ENCODE results near the gene PXT1.

Gene PXT1

DNA sequence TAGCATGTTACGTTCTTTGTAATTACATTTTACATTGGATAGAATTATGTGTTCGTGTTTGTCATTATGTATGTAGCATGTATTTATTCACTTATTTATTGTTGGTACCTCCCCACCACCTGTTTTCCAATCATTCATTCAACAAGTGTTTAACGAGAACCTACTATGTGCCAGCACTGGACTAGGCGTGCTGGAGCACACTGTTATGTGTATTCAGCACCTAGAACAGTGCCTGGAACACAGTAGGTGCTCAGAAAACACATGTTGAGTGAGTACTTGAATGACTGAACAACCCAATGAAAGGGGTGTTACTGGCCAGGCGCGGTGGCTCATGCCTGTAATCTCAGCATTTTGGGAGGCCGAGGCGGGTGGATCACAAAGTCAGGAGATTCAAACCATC, 66.5 kb downstream of the PXT1 start:
- Histone ChIP-seq H3K4me1 (ENCODE audit: control insufficient read depth in 2 of 2, insufficient read depth in 1 of 2, low read depth in 1 of 2, low read length in 2 of 2) (no peaks in the 10 kb centered on the region), H2BK5ac (ENCODE audit: low read length) (no peak overlapping the region), H4K8ac (ENCODE audit: low read depth, low read length) (no peak overlapping the region), H3K18ac (ENCODE audit: low read length) (no peak overlapping the region), H3K4ac (ENCODE audit: low read length) (no peak overlapping the region), H3K27me3 (ENCODE audit: control insufficient read depth in 3 of 3, insufficient read depth in 3 of 3, low read depth in 1 of 3, low read length in 3 of 3) (peaks cover 0 to 43% (median 0%) of the 10 kb centered on the region in 3 experiments), H2BK12ac (ENCODE audit: low read length) (no peak overlapping the region), H2BK120ac (ENCODE audit: low read depth, low read length) (no peak overlapping the region), H3K36me3 (replicated peaks in 1 of 2; ENCODE audit: control insufficient read depth in 2 of 2, insufficient read depth in 2 of 2, low read length in 2 of 2) (no peaks in the 10 kb centered on the region), H2BK15ac (ENCODE audit: low read length) (no peak overlapping the region), H3K14ac (ENCODE audit: low read length) (peak overlapping the region; percentile 97), H3K27ac (replicated peaks; ENCODE audit: low read length) (no peak overlapping the region), H4K91ac (ENCODE audit: low read depth, low read length, poor library complexity) (no peak overlapping the region), H3K23ac (ENCODE audit: low read depth, low read length, poor library complexity) (no peak overlapping the region), H3K79me1 (ENCODE audit: low read depth, low read length) (no peaks in the 10 kb centered on the region), H3K4me2 (ENCODE audit: insufficient read depth, low read length, poor library complexity, severe bottlenecking) (no peak overlapping the region), H3K9ac (ENCODE audit: low read depth, low read length, poor library complexity) (no peak overlapping the region), H2AK5ac (ENCODE audit: low read depth, low read length) (no peak overlapping the region), H2AFZ (ENCODE audit: low read length) (no peak overlapping the region), H3K9me3 (replicated peaks in 1 of 2; ENCODE audit: control insufficient read depth in 2 of 2, insufficient read depth in 1 of 2, low read depth in 1 of 2, low read length in 2 of 2) (no peaks in the 10 kb centered on the region), H3K4me3 (ENCODE audit: low read length in 2 of 2) (no peak overlapping the region)
- no peak for DNase-seq (ENCODE audit: low spot score)
- no CpG with 5 or more reads among the region's 8 CpGs for WGBS, 2 donors (ENCODE audit: extremely low coverage in 2 of 2, insufficient read length in 2 of 2, insufficient replicate concordance in 1 of 2)

DNA sequence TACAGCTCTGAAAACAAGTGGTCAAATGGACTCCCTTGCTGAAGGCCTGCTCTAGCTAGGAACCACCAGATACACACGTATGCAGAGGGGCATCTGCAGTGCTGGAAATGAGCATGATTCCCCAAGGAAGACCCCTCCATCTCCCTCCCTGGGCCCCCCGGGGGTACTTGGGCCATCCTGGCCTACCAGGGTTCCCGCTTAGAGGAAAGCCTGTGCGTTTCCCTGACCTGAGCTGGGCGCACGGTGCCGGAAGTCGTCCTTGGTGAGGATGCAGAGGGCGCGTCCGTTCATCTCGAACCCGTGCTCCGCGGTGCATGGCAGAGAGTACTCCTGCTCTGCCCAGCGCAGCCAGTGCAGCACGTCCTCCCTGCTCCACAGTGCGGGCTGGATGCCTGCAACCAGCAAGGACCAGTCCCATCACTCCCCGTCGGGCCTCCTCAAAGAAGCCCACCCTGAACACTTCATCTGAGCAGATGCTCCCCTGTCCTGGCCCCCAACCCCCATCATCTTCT, 67.0 kb downstream of the PXT1 start:
- H4K8ac ChIP-seq (ENCODE audit: low read depth, low read length): peak overlapping the region; percentile 92
- no peaks in the 10 kb centered on the region for H3K36me3 ChIP-seq (replicated peaks in 1 of 2; ENCODE audit: control insufficient read depth in 2 of 2, insufficient read depth in 2 of 2, low read length in 2 of 2)
- H2AFZ ChIP-seq (ENCODE audit: low read length): no peak overlapping the region
- H3K4ac ChIP-seq (ENCODE audit: low read length): no peak overlapping the region
- H3K27me3 ChIP-seq (ENCODE audit: control insufficient read depth in 3 of 3, insufficient read depth in 3 of 3, low read depth in 1 of 3, low read length in 3 of 3): peaks cover 0 to 43% (median 0%) of the 10 kb centered on the region in 3 experiments
- peak overlapping the region in 1 of 2 donors; percentile 47 for H3K4me3 ChIP-seq (ENCODE audit: low read length in 2 of 2)
- H2AK5ac ChIP-seq (ENCODE audit: low read depth, low read length): peak overlapping the region; percentile 91
- H4K91ac ChIP-seq (ENCODE audit: low read depth, low read length, poor library complexity): no peak overlapping the region
- H2BK5ac ChIP-seq (ENCODE audit: low read length): no peak overlapping the region
- H2BK120ac ChIP-seq (ENCODE audit: low read depth, low read length): no peak overlapping the region
- H3K27ac ChIP-seq (replicated peaks; ENCODE audit: low read length): no peak overlapping the region
- peak overlapping the region; percentile 58 for H3K18ac ChIP-seq (ENCODE audit: low read length)
- WGBS, 2 donors (ENCODE audit: extremely low coverage in 2 of 2, insufficient read length in 2 of 2, insufficient replicate concordance in 1 of 2): no CpG with 5 or more reads among the region's 20 CpGs
- H3K9me3 ChIP-seq (replicated peaks in 1 of 2; ENCODE audit: control insufficient read depth in 2 of 2, insufficient read depth in 1 of 2, low read depth in 1 of 2, low read length in 2 of 2): no peaks in the 10 kb centered on the region
- H3K14ac ChIP-seq (ENCODE audit: low read length): peak overlapping the region; percentile 97
- peak overlapping the region; percentile 3 for H2BK15ac ChIP-seq (ENCODE audit: low read length)
- H2BK12ac ChIP-seq (ENCODE audit: low read length): peak overlapping the region; percentile 89
- H3K4me2 ChIP-seq (ENCODE audit: insufficient read depth, low read length, poor library complexity, severe bottlenecking): no peak overlapping the region
- DNase-seq (ENCODE audit: low spot score): no peak
- no peak overlapping the region for H3K23ac ChIP-seq (ENCODE audit: low read depth, low read length, poor library complexity)
- no peak overlapping the region for H3K9ac ChIP-seq (ENCODE audit: low read depth, low read length, poor library complexity)
- H3K79me1 ChIP-seq (ENCODE audit: low read depth, low read length): no peaks in the 10 kb centered on the region
- no peaks in the 10 kb centered on the region for H3K4me1 ChIP-seq (ENCODE audit: control insufficient read depth in 2 of 2, insufficient read depth in 1 of 2, low read depth in 1 of 2, low read length in 2 of 2)

DNA sequence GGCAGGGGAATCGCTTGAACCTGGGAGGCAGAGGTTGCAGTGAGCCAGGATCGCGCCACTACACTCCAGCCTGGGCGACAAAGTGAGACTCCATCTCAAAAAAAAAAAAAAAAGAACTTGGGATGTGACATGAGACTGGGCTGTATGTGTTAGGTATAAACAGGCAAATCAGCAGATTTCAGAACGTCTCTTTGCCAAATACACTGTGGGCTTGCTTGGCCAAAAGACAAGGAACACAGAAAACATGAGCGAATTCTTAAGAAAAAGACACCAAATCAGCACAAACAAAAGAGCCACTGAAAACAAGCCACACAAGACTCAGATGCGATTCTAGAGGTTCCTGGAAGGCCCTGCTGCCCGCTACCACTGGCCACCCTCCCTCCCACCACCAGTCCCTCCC, 67.7 kb downstream of the PXT1 start:
- no CpG with 5 or more reads among the region's 8 CpGs for whole genome bisulfite sequencing, 2 donors (ENCODE audit: extremely low coverage in 2 of 2, insufficient read length in 2 of 2, insufficient replicate concordance in 1 of 2)
- Histone ChIP-seq H3K18ac (ENCODE audit: low read length) (no peak overlapping the region), H2BK120ac (ENCODE audit: low read depth, low read length) (no peak overlapping the region), H3K14ac (ENCODE audit: low read length) (no peak overlapping the region), H2AFZ (ENCODE audit: low read length) (no peak overlapping the region), H3K4ac (ENCODE audit: low read length) (no peak overlapping the region), H3K4me1 (ENCODE audit: control insufficient read depth in 2 of 2, insufficient read depth in 1 of 2, low read depth in 1 of 2, low read length in 2 of 2) (no peaks in the 10 kb centered on the region), H3K27ac (replicated peaks; ENCODE audit: low read length) (no peak overlapping the region), H2BK12ac (ENCODE audit: low read length) (no peak overlapping the region), H3K36me3 (replicated peaks in 1 of 2; ENCODE audit: control insufficient read depth in 2 of 2, insufficient read depth in 2 of 2, low read length in 2 of 2) (no peaks in the 10 kb centered on the region), H3K4me3 (ENCODE audit: low read length in 2 of 2) (no peak overlapping the region), H2AK5ac (ENCODE audit: low read depth, low read length) (no peak overlapping the region), H3K4me2 (ENCODE audit: insufficient read depth, low read length, poor library complexity, severe bottlenecking) (no peak overlapping the region), H3K27me3 (ENCODE audit: control insufficient read depth in 3 of 3, insufficient read depth in 3 of 3, low read depth in 1 of 3, low read length in 3 of 3) (peaks cover 0 to 40% (median 0%) of the 10 kb centered on the region in 3 experiments), H3K9me3 (replicated peaks in 1 of 2; ENCODE audit: control insufficient read depth in 2 of 2, insufficient read depth in 1 of 2, low read depth in 1 of 2, low read length in 2 of 2) (no peaks in the 10 kb centered on the region), H2BK5ac (ENCODE audit: low read length) (no peak overlapping the region), H3K9ac (ENCODE audit: low read depth, low read length, poor library complexity) (no peak overlapping the region), H4K8ac (ENCODE audit: low read depth, low read length) (no peak overlapping the region), H4K91ac (ENCODE audit: low read depth, low read length, poor library complexity) (no peak overlapping the region), H3K79me1 (ENCODE audit: low read depth, low read length) (no peaks in the 10 kb centered on the region), H2BK15ac (ENCODE audit: low read length) (no peak overlapping the region), H3K23ac (ENCODE audit: low read depth, low read length, poor library complexity) (no peak overlapping the region)
- DNase-seq (ENCODE audit: low spot score): no peak

DNA sequence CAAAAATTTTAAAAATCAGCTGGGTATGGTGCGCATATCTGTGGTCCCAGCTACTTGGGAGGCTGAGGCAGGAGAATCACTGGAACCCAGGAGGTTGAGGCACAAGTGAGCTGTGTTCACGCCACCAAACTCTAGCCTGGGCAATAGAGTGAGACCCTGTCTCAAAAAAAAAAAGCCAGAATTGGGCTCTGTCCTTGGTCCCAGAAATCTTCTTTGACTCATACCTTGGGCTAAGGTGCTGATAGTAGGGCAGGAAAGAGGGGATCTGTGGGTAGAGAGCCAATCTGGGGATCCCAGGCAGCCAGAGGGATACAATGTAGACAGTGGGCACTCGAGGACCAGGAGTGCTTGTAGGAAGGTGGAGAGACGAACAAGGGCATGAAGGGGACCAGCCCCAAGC, 68.5 kb downstream of the PXT1 start:
- no peak overlapping the region for H2BK120ac ChIP-seq (ENCODE audit: low read depth, low read length)
- H3K23ac ChIP-seq (ENCODE audit: low read depth, low read length, poor library complexity): no peak overlapping the region
- no peak overlapping the region for H3K27ac ChIP-seq (replicated peaks; ENCODE audit: low read length)
- no peak for DNase-seq (ENCODE audit: low spot score)
- H4K91ac ChIP-seq (ENCODE audit: low read depth, low read length, poor library complexity): no peak overlapping the region
- H2BK15ac ChIP-seq (ENCODE audit: low read length): no peak overlapping the region
- no peak overlapping the region for H3K4me3 ChIP-seq (ENCODE audit: low read length in 2 of 2)
- no peak overlapping the region for H3K14ac ChIP-seq (ENCODE audit: low read length)
- no peaks in the 10 kb centered on the region for H3K79me1 ChIP-seq (ENCODE audit: low read depth, low read length)
- H3K4me1 ChIP-seq (ENCODE audit: control insufficient read depth in 2 of 2, insufficient read depth in 1 of 2, low read depth in 1 of 2, low read length in 2 of 2): no peaks in the 10 kb centered on the region
- H2BK5ac ChIP-seq (ENCODE audit: low read length): no peak overlapping the region
- H3K9ac ChIP-seq (ENCODE audit: low read depth, low read length, poor library complexity): no peak overlapping the region
- peak overlapping the region; percentile 61 for H3K18ac ChIP-seq (ENCODE audit: low read length)
- H3K9me3 ChIP-seq (replicated peaks in 1 of 2; ENCODE audit: control insufficient read depth in 2 of 2, insufficient read depth in 1 of 2, low read depth in 1 of 2, low read length in 2 of 2): no peaks in the 10 kb centered on the region
- no peak overlapping the region for H3K4ac ChIP-seq (ENCODE audit: low read length)
- H2AFZ ChIP-seq (ENCODE audit: low read length): no peak overlapping the region
- WGBS, 2 donors (ENCODE audit: extremely low coverage in 2 of 2, insufficient read length in 2 of 2, insufficient replicate concordance in 1 of 2): no CpG with 5 or more reads among the region's 4 CpGs
- H3K4me2 ChIP-seq (ENCODE audit: insufficient read depth, low read length, poor library complexity, severe bottlenecking): no peak overlapping the region
- H3K36me3 ChIP-seq (replicated peaks in 1 of 2; ENCODE audit: control insufficient read depth in 2 of 2, insufficient read depth in 2 of 2, low read length in 2 of 2): no peaks in the 10 kb centered on the region
- no peak overlapping the region for H2AK5ac ChIP-seq (ENCODE audit: low read depth, low read length)
- H2BK12ac ChIP-seq (ENCODE audit: low read length): peak overlapping the region; percentile 27
- H3K27me3 ChIP-seq (ENCODE audit: control insufficient read depth in 3 of 3, insufficient read depth in 3 of 3, low read depth in 1 of 3, low read length in 3 of 3): peaks cover 0 to 42% (median 0%) of the 10 kb centered on the region in 3 experiments
- no peak overlapping the region for H4K8ac ChIP-seq (ENCODE audit: low read depth, low read length)
